Stimulated activated CD8-positive, alpha-beta memory T cell treated with anti-CD3 and anti-CD28 coated beads, Interleukin-15, amount 100 ng/mL, for 4 hours (primary cell): ENCODE results near the gene DDX31.
"Not testable (repeated sequence)": the region's sequence is repeated elsewhere in the genome, so short reads cannot be mapped to it uniquely, and the experiment has no call there.

Source experiments
- DNase-seq, 2 donors: peaks; one replicate each; pipeline ENCODE4 v3.0.0-alpha.2; 2020; ENCODE audit warnings: low read depth in 2 of 2

DDX31 gene

GRCh38 chr9:132582276-132582785 is 87.5 kb downstream of the DDX31 start, which contains the start of gene BARHL1:
TSS of gene BARHL1 (plus strand) at chr9:132582606. CDS start at chr9:132582798, 192 bp downstream.
- DNase-seq, result no peak

GRCh38 chr9:132579427-132579798 is 90.4 kb downstream of the DDX31 start:
- no peak for DNase-seq

GRCh38 chr9:132578367-132578932 is 91.3 kb downstream of the DDX31 start:
- no peak for DNase-seq

GRCh38 chr9:132577119-132577518 is 92.7 kb downstream of the DDX31 start:
- DNase-seq, result no peak

- DNase-seq, result no peak
Observed at GRCh38 chr9:132575811-132576210, 94.0 kb downstream of the DDX31 start.

- no peak for DNase-seq
Observed at GRCh38 chr9:132575005-132575609, 94.7 kb downstream of the DDX31 start.

- no peak for DNase-seq
Observed at GRCh38 chr9:132572921-132573320, 96.9 kb downstream of the DDX31 start.

GRCh38 chr9:132571806-132572600 is 97.8 kb downstream of the DDX31 start:
- no peak for DNase-seq

- DNase-seq, result not testable (repeated sequence)
Observed at GRCh38 chr9:132568787-132569186, 101.0 kb downstream of the DDX31 start.

- DNase-seq, result no peak
Observed at GRCh38 chr9:132564526-132564925, 105.3 kb downstream of the DDX31 start.

GRCh38 chr9:132562306-132562573 is 107.5 kb downstream of the DDX31 start:
- no peak for DNase-seq

GRCh38 chr9:132560616-132561202 is 109.1 kb downstream of the DDX31 start:
- no peak for DNase-seq

GRCh38 chr9:132559711-132560110 is 110.1 kb downstream of the DDX31 start:
- no peak for DNase-seq

- DNase-seq, result no peak
Observed at GRCh38 chr9:132557159-132557558, 112.6 kb downstream of the DDX31 start.

GRCh38 chr9:132556714-132557113 is 113.1 kb downstream of the DDX31 start:
- DNase-seq, result no peak

- DNase-seq, result no peak
Observed at GRCh38 chr9:132556235-132556634, 113.5 kb downstream of the DDX31 start.

- DNase-seq, result no peak
Observed at GRCh38 chr9:132555528-132555927, 114.3 kb downstream of the DDX31 start.

GRCh38 chr9:132554755-132555154 is 115.0 kb downstream of the DDX31 start:
- no peak for DNase-seq

GRCh38 chr9:132552041-132552440 is 117.7 kb downstream of the DDX31 start:
- no peak for DNase-seq

- no peak for DNase-seq
Observed at GRCh38 chr9:132551556-132551955, 118.2 kb downstream of the DDX31 start.

- DNase-seq, result no peak
Observed at GRCh38 chr9:132548751-132549640, 120.8 kb downstream of the DDX31 start.
